Endodermal cell (in vitro differentiated cells): Measurements from ENCODE around the gene IL16. TPM values are rescaled to one million over a fixed set of nuclear protein-coding genes. Genes with fewer than 3 reads are reported as not detected.

Source experiments
- DNase-seq: peaks from one replicate; pipeline ENCODE4 v3.0.0-alpha.2; 2017
- H3K27ac ChIP-seq: 2 replicates; pipeline ENCODE4 v1.5.1; 2013; ENCODE audit warnings: mild to moderate bottlenecking, low read depth, low read length, moderate library complexity
- H3K27me3 ChIP-seq: 2 replicates; pipeline ENCODE4 v1.6.1; 2013; ENCODE audit warnings: mild to moderate bottlenecking, low read length, moderate library complexity; ENCODE audit not compliant: insufficient read depth, control insufficient read depth, poor library complexity, severe bottlenecking
- H3K36me3 ChIP-seq: 2 replicates; pipeline ENCODE4 v1.7.0; 2013; ENCODE audit warnings: mild to moderate bottlenecking, low read length, moderate library complexity; ENCODE audit not compliant: control insufficient read depth, insufficient read depth
- H3K4me1 ChIP-seq: one replicate; pipeline ENCODE4 v1.7.0; 2013; ENCODE audit warnings: low read length; ENCODE audit not compliant: control insufficient read depth, insufficient read depth
- H3K4me3 ChIP-seq: 2 replicates; pipeline ENCODE4 v1.5.1; 2013; ENCODE audit warnings: mild to moderate bottlenecking, low read length, moderate library complexity
- H3K9ac ChIP-seq: 2 replicates; pipeline ENCODE4 v1.6.1; 2013; ENCODE audit warnings: mild to moderate bottlenecking, low read length, moderate library complexity; ENCODE audit not compliant: poor library complexity, severe bottlenecking; ENCODE audit errors: extremely low read depth
- H3K9me3 ChIP-seq: 2 replicates; pipeline ENCODE4 v1.6.1; 2013; ENCODE audit warnings: mild to moderate bottlenecking, low read length, moderate library complexity; ENCODE audit not compliant: control insufficient read depth
- H3K27ac Mint-ChIP-seq: 2 replicates; pipeline ENCODE4 v1.8.0; 2020; ENCODE audit warnings: mixed read lengths
- H3K27me3 Mint-ChIP-seq: 2 replicates; pipeline ENCODE4 v1.8.0; 2021; ENCODE audit warnings: mild to moderate bottlenecking, mixed read lengths; ENCODE audit not compliant: insufficient read depth
- H3K36me3 Mint-ChIP-seq: 2 replicates; pipeline ENCODE4 v1.8.0; 2020; ENCODE audit warnings: low read depth, mixed read lengths
- H3K4me1 Mint-ChIP-seq: 2 replicates; pipeline ENCODE4 v1.8.0; 2020; ENCODE audit warnings: mixed read lengths
- H3K4me3 Mint-ChIP-seq: 2 replicates; pipeline ENCODE4 v1.8.0; 2020; ENCODE audit warnings: mild to moderate bottlenecking, moderate library complexity, mixed read lengths
- H3K9me3 Mint-ChIP-seq: 2 replicates; pipeline ENCODE4 v1.8.0; 2020; ENCODE audit warnings: mild to moderate bottlenecking, mixed read lengths
- CTCF ChIP-seq: fragments of 200-600 bp; sonication (generic); conservative IDR thresholded peaks from 2 replicates; pipeline ENCODE4 v1.5.0; 2021; ENCODE audit warnings: antibody characterized with exemption, mild to moderate bottlenecking
- WGBS, 2 experiments: methylation state at CpG; one replicate each; pipeline versions ENCODE4 v1.1.5 to v1.1.7; 2013; ENCODE audit warnings: missing lambda C conversion rate in 2 of 2, mixed read lengths in 1 of 2; ENCODE audit not compliant: insufficient coverage in 1 of 2, insufficient read length in 1 of 2; 5-methylcytosine and 5-hydroxymethylcytosine counted together
- total RNA-seq, 2 donors: library from RNA; stranded (reverse); fragmentation: NEBNext Ultra II Directional in 1 of 2; extraction: Animal tissue kit (Norgen Biotek cat#: 25700) in 1 of 2; gene quantifications; 2 replicates in 1 of 2; 3 replicates in 1 of 2; pipeline ENCODE4 v1.2.1, GENCODE V29; 2021

Gene IL16
- total RNA-seq, 2 donors from 2014 or later: 0.13 to 0.24 TPM

- no peak overlapping the region for H3K4me3 Mint-ChIP-seq
- no peak for TF ChIP-seq CTCF
- DNase-seq: no peak
- Histone ChIP-seq H3K9ac (no peak overlapping the region), H3K27ac (no peak overlapping the region), H3K4me3 (no peak overlapping the region), H3K36me3 (no peaks in the 10 kb centered on the region), H3K4me1 (no peaks in the 10 kb centered on the region), H3K9me3 (no peaks in the 10 kb centered on the region), H3K27me3 (no peaks in the 10 kb centered on the region)
- peaks cover 5% of the 10 kb centered on the region for H3K27me3 Mint-ChIP-seq
- no peak overlapping the region for H3K27ac Mint-ChIP-seq
- no peaks in the 10 kb centered on the region for H3K9me3 Mint-ChIP-seq
- no peaks in the 10 kb centered on the region for H3K4me1 Mint-ChIP-seq
- WGBS, 2 experiments: 88 to 90% methylated on average over 3 of the region's 3 CpGs
- no peaks in the 10 kb centered on the region for H3K36me3 Mint-ChIP-seq
Observed at GRCh38 chr15:81181220-81181619, 15.5 kb upstream of the IL16 start.

- no peaks in the 10 kb centered on the region for H3K36me3 ChIP-seq
- Mint-ChIP-seq H3K4me1 (no peaks in the 10 kb centered on the region), H3K27ac (no peak overlapping the region), H3K4me3 (no peak overlapping the region), H3K36me3 (no peaks in the 10 kb centered on the region), H3K27me3 (peaks cover 5% of the 10 kb centered on the region), H3K9me3 (no peaks in the 10 kb centered on the region)
- H3K27me3 ChIP-seq: no peaks in the 10 kb centered on the region
- no peak overlapping the region for H3K4me3 ChIP-seq
- no peaks in the 10 kb centered on the region for H3K9me3 ChIP-seq
- DNase-seq: no peak
- H3K27ac ChIP-seq: no peak overlapping the region
- 72 to 80% methylated on average over 6 to 13 of the region's 13 CpGs for WGBS, 2 experiments
- H3K4me1 ChIP-seq: no peaks in the 10 kb centered on the region
- no peak for TF ChIP-seq CTCF
- no peak overlapping the region for H3K9ac ChIP-seq
Observed at GRCh38 chr15:81182031-81182755, 14.5 kb upstream of the IL16 start.

DNA sequence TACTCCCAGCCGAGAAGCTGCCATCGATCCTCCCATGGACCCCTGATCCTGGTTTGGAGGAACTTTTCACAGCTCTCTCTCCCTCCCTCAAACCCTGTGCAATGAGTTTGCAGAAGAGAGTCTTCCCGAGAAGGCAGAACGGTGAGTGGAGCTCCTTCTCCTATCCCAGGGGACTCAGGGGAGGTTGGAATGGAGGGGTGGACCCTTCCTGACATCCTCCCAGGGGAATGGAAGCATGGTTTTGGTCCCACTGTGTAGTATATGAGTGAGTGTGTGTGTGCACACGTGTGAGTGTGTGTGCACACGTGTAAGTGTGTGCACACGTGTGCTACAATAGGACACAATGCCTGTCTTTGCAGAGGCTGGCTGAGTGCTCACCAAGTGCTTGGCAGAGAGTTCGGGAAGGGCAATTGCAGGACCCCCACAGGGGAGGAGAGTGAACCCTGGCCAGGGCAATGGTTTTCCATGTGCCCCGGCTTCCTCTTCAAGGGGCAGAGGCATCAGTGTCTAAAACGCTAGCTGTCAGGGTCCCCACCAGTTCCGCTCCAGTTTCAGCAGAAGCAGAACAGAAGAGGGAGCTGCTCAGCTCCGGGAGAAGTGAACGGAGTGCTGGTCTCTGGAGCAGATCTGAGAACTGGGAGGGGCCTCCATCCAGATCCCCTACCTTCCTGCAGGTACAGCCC is 13.8 kb upstream of the IL16 start:
- no peak overlapping the region for H3K4me3 Mint-ChIP-seq
- 62 to 70% methylated on average over 7 to 13 of the region's 13 CpGs for whole genome bisulfite sequencing, 2 experiments
- no peaks in the 10 kb centered on the region for H3K36me3 Mint-ChIP-seq
- no peaks in the 10 kb centered on the region for H3K9me3 Mint-ChIP-seq
- no peak overlapping the region for H3K4me3 ChIP-seq
- H3K9me3 ChIP-seq: no peaks in the 10 kb centered on the region
- peaks cover 5% of the 10 kb centered on the region for H3K27me3 Mint-ChIP-seq
- no peak overlapping the region for H3K27ac Mint-ChIP-seq
- no peaks in the 10 kb centered on the region for H3K4me1 ChIP-seq
- TF ChIP-seq CTCF: peak; percentile 50
- H3K9ac ChIP-seq: no peak overlapping the region
- no peaks in the 10 kb centered on the region for H3K36me3 ChIP-seq
- H3K4me1 Mint-ChIP-seq: no peaks in the 10 kb centered on the region
- no peaks in the 10 kb centered on the region for H3K27me3 ChIP-seq
- DNase-seq: peak; percentile 62
- H3K27ac ChIP-seq: no peak overlapping the region
